Keratinocyte (primary cell): ENCODE measurements around the gene CGRRF1. TPM values are rescaled to one million over a fixed set of nuclear protein-coding genes. Genes with fewer than 3 reads are reported as not detected.

Experiments used
- DNase-seq: peaks from one replicate; pipeline ENCODE4 v3.0.0-alpha.2; 2011; ENCODE audit warnings: low read depth, missing footprints, low spot score
- FAIRE-seq: peaks from 2 replicates; lab custom pipeline; 2011; peaks lifted over from hg19 to GRCh38; lab: Jason Lieb, UNC
- H2AFZ ChIP-seq: 2 replicates; pipeline ENCODE4 v1.6.0; 2012; ENCODE audit warnings: low read length, control low read depth, inconsistent platforms; ENCODE audit not compliant: control insufficient read depth
- H3K27ac ChIP-seq: 2 replicates; pipeline ENCODE4 v1.5.1; 2011; ENCODE audit warnings: low read length; ENCODE audit not compliant: control insufficient read depth, insufficient read depth
- H3K27me3 ChIP-seq: 3 replicates; pipeline ENCODE4 v1.6.0; 2011; ENCODE audit warnings: low read length; ENCODE audit not compliant: control insufficient read depth, insufficient read depth; ENCODE audit errors: extremely low read depth
- H3K36me3 ChIP-seq, 2 experiments: 2 replicates in 1 of 2; 3 replicates in 1 of 2; pipeline ENCODE4 v1.5.1; 2011; ENCODE audit warnings: low read length in 2 of 2, mild to moderate bottlenecking in 1 of 2; ENCODE audit not compliant: control insufficient read depth in 2 of 2, insufficient read depth in 2 of 2; ENCODE audit errors: extremely low read depth in 1 of 2
- H3K4me1 ChIP-seq: 3 replicates; pipeline ENCODE4 v1.5.1; 2011; ENCODE audit warnings: low read length; ENCODE audit not compliant: control insufficient read depth, insufficient read depth; ENCODE audit errors: extremely low read depth
- H3K4me2 ChIP-seq: 3 replicates; pipeline ENCODE4 v1.6.0; 2011; ENCODE audit warnings: low read depth, low read length; ENCODE audit not compliant: control insufficient read depth, insufficient read depth; ENCODE audit errors: extremely low read depth
- H3K4me3 ChIP-seq, 3 experiments: fragments of 200-600 bp in 1 of 3; sonication (generic) in 1 of 3; 2 replicates in 2 of 3; 3 replicates in 1 of 3; pipeline ENCODE4 v1.5.1; 2011 to 2016; ENCODE audit warnings: low read length in 3 of 3, mild to moderate bottlenecking in 3 of 3, control low read depth in 2 of 3, inconsistent platforms in 1 of 3, low read depth in 1 of 3, mixed read lengths in 1 of 3, mixed run types in 1 of 3, moderate library complexity in 1 of 3; ENCODE audit not compliant: control insufficient read depth in 2 of 3, insufficient read depth in 2 of 3; ENCODE audit errors: extremely low read depth in 1 of 3
- H3K79me2 ChIP-seq: 2 replicates; pipeline ENCODE4 v1.6.0; 2012; ENCODE audit warnings: low read length; ENCODE audit not compliant: control insufficient read depth, insufficient read depth
- H3K9ac ChIP-seq: 3 replicates; pipeline ENCODE4 v1.6.0; 2011; ENCODE audit warnings: low read length; ENCODE audit not compliant: control insufficient read depth, insufficient read depth; ENCODE audit errors: extremely low read depth
- H3K9me1 ChIP-seq: 3 replicates; pipeline ENCODE4 v1.6.0; 2011; ENCODE audit warnings: low read length; ENCODE audit not compliant: control insufficient read depth, insufficient read depth; ENCODE audit errors: extremely low read depth
- H3K9me3 ChIP-seq: 2 replicates; pipeline ENCODE4 v1.5.1; 2012; ENCODE audit warnings: low read depth, low read length; ENCODE audit not compliant: control insufficient read depth
- H4K20me1 ChIP-seq: 3 replicates; pipeline ENCODE4 v1.6.0; 2011; ENCODE audit warnings: low read length; ENCODE audit not compliant: control insufficient read depth, insufficient read depth; ENCODE audit errors: extremely low read depth
- EZH2 ChIP-seq: IDR thresholded peaks from one replicate; pipeline ENCODE4 v1.6.1; 2012; ENCODE audit warnings: inconsistent platforms, mild to moderate bottlenecking, low read length, moderate library complexity
- dilution Hi-C: fragments of 300-500 bp; cut with MboI; formaldehyde crosslinking; loops from one replicate; pipeline ENCODE4 v1.7.0; 2020; ENCODE audit warnings: low sequenced_read_pairs; ENCODE audit not compliant: extremely low pct_ligation_motif_present
- polyA plus RNA-seq, 5 experiments: library from polyadenylated mRNA; depleted of rRNA in 3 of 5; stranded (reverse) in 3 of 5; stranded (forward) in 1 of 5; unstranded in 1 of 5; fragments of >200 nt; gene quantifications; 1 replicate in 1 of 5; 2 replicates in 3 of 5; 3 replicates in 1 of 5; pipeline versions ENCODE4 v1.2.1 to v1.2.3, GENCODE V29; 2011 to 2012; ENCODE audit warnings: missing spikeins in 2 of 5, low read depth in 1 of 5, low replicate concordance in 1 of 5
- TF ChIP-seq, protein P1 (sequence below), 3 experiments: IDR thresholded peaks in 1 of 3; conservative IDR thresholded peaks in 1 of 3; optimal IDR thresholded peaks in 1 of 3; 2 replicates in 2 of 3; 3 replicates in 1 of 3; pipeline versions ENCODE3 to v1.5.1; 2011; ENCODE audit warnings: low read length in 3 of 3, mild to moderate bottlenecking in 3 of 3, moderate library complexity in 2 of 3, control low read depth in 1 of 3, inconsistent platforms in 1 of 3; ENCODE audit not compliant: insufficient read depth in 2 of 3; ENCODE audit errors: extremely low read depth in 1 of 3

Gene CGRRF1
- polyA plus RNA-seq, 1 donor (not counting 4 experiments of a cell fraction or from before 2014, with no cell fraction given): 19.5 TPM

DNA sequence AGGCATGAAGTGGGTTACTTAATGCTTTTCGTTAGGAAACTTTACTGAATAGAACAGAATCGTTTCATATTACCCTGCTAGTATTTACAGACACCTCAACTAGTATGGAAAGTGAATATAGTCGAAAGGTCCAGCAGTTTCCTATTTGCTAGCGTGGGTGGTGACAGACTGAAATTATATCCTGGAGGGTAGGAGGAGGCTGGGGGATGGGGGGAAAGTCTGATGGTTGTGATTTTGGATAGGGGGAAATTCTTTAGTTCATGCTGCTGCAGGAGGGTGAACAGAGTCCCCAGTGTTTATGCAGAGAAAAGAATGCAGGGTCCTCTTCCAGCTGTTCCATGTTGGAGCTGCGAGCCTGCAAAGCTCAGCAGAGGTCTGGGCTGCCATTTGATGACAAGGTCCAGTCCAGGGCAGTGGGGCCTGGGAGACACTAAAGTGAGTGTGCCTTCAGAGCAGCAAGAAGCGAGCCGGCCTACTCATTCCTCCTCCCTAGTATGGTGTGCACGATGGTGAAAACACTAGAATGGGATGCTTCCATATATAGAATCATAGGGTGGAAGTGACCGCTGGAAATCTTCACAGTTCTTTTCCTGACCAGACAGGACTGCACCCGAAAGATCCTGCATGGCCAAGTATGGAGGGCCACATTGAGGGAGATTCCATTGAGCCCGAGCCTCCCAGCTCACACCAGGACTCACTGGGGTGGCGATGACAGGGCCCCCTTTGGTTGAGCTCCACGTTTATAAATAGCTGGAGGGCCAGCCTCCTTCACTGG, 59.3 kb downstream of the CGRRF1 start:
- peaks cover 63% of the 10 kb centered on the region for H3K79me2 ChIP-seq
- FAIRE-seq: no peak
- dilution Hi-C loops: no loop called here

DNA sequence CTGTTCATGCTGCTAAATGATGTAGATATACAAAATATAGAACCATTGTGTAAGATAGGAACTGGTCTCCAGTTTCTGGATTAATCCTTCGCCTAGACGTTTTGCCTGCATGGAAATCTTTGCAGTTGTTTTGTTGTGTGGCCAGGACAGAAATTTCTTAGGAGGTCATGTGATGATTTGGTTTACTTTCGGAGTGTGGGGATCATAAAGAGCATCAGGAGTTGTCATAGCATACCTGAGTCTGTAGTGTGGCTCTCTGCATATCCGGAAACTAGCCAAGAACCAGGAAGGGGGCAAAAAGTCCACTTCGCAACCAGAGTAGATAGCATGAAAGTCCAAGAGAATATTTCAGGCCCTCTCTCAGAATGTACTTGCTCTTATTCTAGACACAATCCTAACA, 60.3 kb downstream of the CGRRF1 start:
- H4K20me1 ChIP-seq: no peaks in the 10 kb centered on the region
- DNase-seq: no peak

More for the DNA sequence above, 59.3 kb downstream of the CGRRF1 start:
- Histone ChIP-seq H4K20me1 (no peaks in the 10 kb centered on the region), H3K9me1 (no peaks in the 10 kb centered on the region), H3K27me3 (no peaks in the 10 kb centered on the region), H3K4me1 (peaks cover 40% of the 10 kb centered on the region), H3K4me2 (peak overlapping the region; percentile 95), H3K36me3 (peaks cover 5 to 26% of the 10 kb centered on the region in 2 experiments), H2AFZ (no peak overlapping the region), H3K27ac (peak overlapping the region; percentile 94), H3K4me3 (peak overlapping the region; percentile 76 to 91 (median 85)), H3K9ac (peak overlapping the region; percentile 90), H3K9me3 (no peaks in the 10 kb centered on the region)
- TF ChIP-seq, protein P1, sequence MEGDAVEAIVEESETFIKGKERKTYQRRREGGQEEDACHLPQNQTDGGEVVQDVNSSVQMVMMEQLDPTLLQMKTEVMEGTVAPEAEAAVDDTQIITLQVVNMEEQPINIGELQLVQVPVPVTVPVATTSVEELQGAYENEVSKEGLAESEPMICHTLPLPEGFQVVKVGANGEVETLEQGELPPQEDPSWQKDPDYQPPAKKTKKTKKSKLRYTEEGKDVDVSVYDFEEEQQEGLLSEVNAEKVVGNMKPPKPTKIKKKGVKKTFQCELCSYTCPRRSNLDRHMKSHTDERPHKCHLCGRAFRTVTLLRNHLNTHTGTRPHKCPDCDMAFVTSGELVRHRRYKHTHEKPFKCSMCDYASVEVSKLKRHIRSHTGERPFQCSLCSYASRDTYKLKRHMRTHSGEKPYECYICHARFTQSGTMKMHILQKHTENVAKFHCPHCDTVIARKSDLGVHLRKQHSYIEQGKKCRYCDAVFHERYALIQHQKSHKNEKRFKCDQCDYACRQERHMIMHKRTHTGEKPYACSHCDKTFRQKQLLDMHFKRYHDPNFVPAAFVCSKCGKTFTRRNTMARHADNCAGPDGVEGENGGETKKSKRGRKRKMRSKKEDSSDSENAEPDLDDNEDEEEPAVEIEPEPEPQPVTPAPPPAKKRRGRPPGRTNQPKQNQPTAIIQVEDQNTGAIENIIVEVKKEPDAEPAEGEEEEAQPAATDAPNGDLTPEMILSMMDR (optimal IDR thresholded peaks at IDR 0.05 in 1 of 3, IDR thresholded peaks at IDR 0.05 in 1 of 3, conservative IDR thresholded peaks at IDR 0.05 in 1 of 3; ENCODE audit: extremely low read depth in 1 of 3, insufficient read depth in 2 of 3, low read length in 3 of 3): no peak
- TF ChIP-seq EZH2: no peak
- DNase-seq: no peak

More for the DNA sequence above, 60.3 kb downstream of the CGRRF1 start:
- peak; percentile 36 for FAIRE-seq
- Histone ChIP-seq H3K9ac (peak overlapping the region; percentile 90), H3K27me3 (no peaks in the 10 kb centered on the region), H3K79me2 (peaks cover 73% of the 10 kb centered on the region), H3K36me3 (peaks cover 7 to 29% of the 10 kb centered on the region in 2 experiments), H3K4me2 (peak overlapping the region; percentile 95), H3K27ac (peak overlapping the region; percentile 94), H3K9me3 (no peaks in the 10 kb centered on the region), H3K9me1 (no peaks in the 10 kb centered on the region), H3K4me3 (peak overlapping the region in 2 of 3 experiments; percentile 76 to 91), H2AFZ (no peak overlapping the region), H3K4me1 (peaks cover 34% of the 10 kb centered on the region)
- dilution Hi-C loops: no loop called here
- TF ChIP-seq, protein P1 (optimal IDR thresholded peaks at IDR 0.05 in 1 of 3, IDR thresholded peaks at IDR 0.05 in 1 of 3, conservative IDR thresholded peaks at IDR 0.05 in 1 of 3; ENCODE audit: extremely low read depth in 1 of 3, insufficient read depth in 2 of 3, low read length in 3 of 3): no peak
- no peak for TF ChIP-seq EZH2
